ENCODE data around the gene PAPPA.

Gene PAPPA

GRCh38 chr9:116191576-116192415, 38.2 kb downstream of the PAPPA start:
- TF ChIP-seq TAF1 (IDR thresholded peaks at IDR 0.05; ENCODE audit: low read depth, low read length) (no peak), POLR2A (IDR thresholded peaks at IDR 0.05; ENCODE audit: low read depth, low read length) (no peak), PAX5 (IDR thresholded peaks at IDR 0.05; ENCODE audit: insufficient read depth, low read length, severe bottlenecking) (no peak), SPI1 (IDR thresholded peaks at IDR 0.05; ENCODE audit: low read depth, low read length) (no peak), POLR2AphosphoS5 (IDR thresholded peaks at IDR 0.05; ENCODE audit: low read depth, low read length) (no peak), POU2F2 (IDR thresholded peaks at IDR 0.05; ENCODE audit: low read depth, low read length) (no peak)
- FAIRE-seq (no peak), DNase-seq (ENCODE audit: insufficient read length, low spot score) (no peak)

- DNase-seq (ENCODE audit: insufficient read length, low spot score) = no peak
- no peak for TF ChIP-seq PAX5 (IDR thresholded peaks at IDR 0.05; ENCODE audit: insufficient read depth, low read length, severe bottlenecking)
- TF ChIP-seq POLR2A (IDR thresholded peaks at IDR 0.05; ENCODE audit: low read depth, low read length) = no peak
- no peak for TF ChIP-seq TAF1 (IDR thresholded peaks at IDR 0.05; ENCODE audit: low read depth, low read length)
- TF ChIP-seq POU2F2 (IDR thresholded peaks at IDR 0.05; ENCODE audit: low read depth, low read length) = no peak
- TF ChIP-seq SPI1 (IDR thresholded peaks at IDR 0.05; ENCODE audit: low read depth, low read length) = no peak
- no peak for TF ChIP-seq POLR2AphosphoS5 (IDR thresholded peaks at IDR 0.05; ENCODE audit: low read depth, low read length)
- FAIRE-seq = no peak
Observed at GRCh38 chr9:116193636-116194035, 40.0 kb downstream of the PAPPA start.

GRCh38 chr9:116196806-116197205, 43.2 kb downstream of the PAPPA start:
- TF ChIP-seq PAX5 (IDR thresholded peaks at IDR 0.05; ENCODE audit: insufficient read depth, low read length, severe bottlenecking) = no peak
- no peak for TF ChIP-seq POLR2AphosphoS5 (IDR thresholded peaks at IDR 0.05; ENCODE audit: low read depth, low read length)
- TF ChIP-seq SPI1 (IDR thresholded peaks at IDR 0.05; ENCODE audit: low read depth, low read length) = no peak
- TF ChIP-seq POU2F2 (IDR thresholded peaks at IDR 0.05; ENCODE audit: low read depth, low read length) = no peak
- TF ChIP-seq TAF1 (IDR thresholded peaks at IDR 0.05; ENCODE audit: low read depth, low read length) = no peak
- TF ChIP-seq POLR2A (IDR thresholded peaks at IDR 0.05; ENCODE audit: low read depth, low read length) = no peak
- FAIRE-seq (no peak), DNase-seq (ENCODE audit: insufficient read length, low spot score) (no peak)

GRCh38 chr9:116198344-116198743, 44.8 kb downstream of the PAPPA start:
- DNase-seq (ENCODE audit: insufficient read length, low spot score) (no peak), FAIRE-seq (no peak)
- TF ChIP-seq POLR2AphosphoS5 (IDR thresholded peaks at IDR 0.05; ENCODE audit: low read depth, low read length) (no peak), TAF1 (IDR thresholded peaks at IDR 0.05; ENCODE audit: low read depth, low read length) (no peak), POU2F2 (IDR thresholded peaks at IDR 0.05; ENCODE audit: low read depth, low read length) (no peak), SPI1 (IDR thresholded peaks at IDR 0.05; ENCODE audit: low read depth, low read length) (no peak), PAX5 (IDR thresholded peaks at IDR 0.05; ENCODE audit: insufficient read depth, low read length, severe bottlenecking) (no peak), POLR2A (IDR thresholded peaks at IDR 0.05; ENCODE audit: low read depth, low read length) (no peak)

GRCh38 chr9:116202219-116202912, 48.8 kb downstream of the PAPPA start:
- no peak for TF ChIP-seq TAF1 (IDR thresholded peaks at IDR 0.05; ENCODE audit: low read depth, low read length)
- no peak for TF ChIP-seq SPI1 (IDR thresholded peaks at IDR 0.05; ENCODE audit: low read depth, low read length)
- no peak for TF ChIP-seq PAX5 (IDR thresholded peaks at IDR 0.05; ENCODE audit: insufficient read depth, low read length, severe bottlenecking)
- no peak for TF ChIP-seq POLR2AphosphoS5 (IDR thresholded peaks at IDR 0.05; ENCODE audit: low read depth, low read length)
- no peak for TF ChIP-seq POU2F2 (IDR thresholded peaks at IDR 0.05; ENCODE audit: low read depth, low read length)
- TF ChIP-seq POLR2A (IDR thresholded peaks at IDR 0.05; ENCODE audit: low read depth, low read length) = no peak
- no peak for DNase-seq (ENCODE audit: insufficient read length, low spot score)
- no peak for FAIRE-seq

GRCh38 chr9:116204252-116204882, 50.8 kb downstream of the PAPPA start:
- TF ChIP-seq PAX5 (IDR thresholded peaks at IDR 0.05; ENCODE audit: insufficient read depth, low read length, severe bottlenecking) = no peak
- no peak for TF ChIP-seq TAF1 (IDR thresholded peaks at IDR 0.05; ENCODE audit: low read depth, low read length)
- no peak for TF ChIP-seq SPI1 (IDR thresholded peaks at IDR 0.05; ENCODE audit: low read depth, low read length)
- TF ChIP-seq POLR2AphosphoS5 (IDR thresholded peaks at IDR 0.05; ENCODE audit: low read depth, low read length) = no peak
- TF ChIP-seq POU2F2 (IDR thresholded peaks at IDR 0.05; ENCODE audit: low read depth, low read length) = no peak
- no peak for TF ChIP-seq POLR2A (IDR thresholded peaks at IDR 0.05; ENCODE audit: low read depth, low read length)
- DNase-seq (ENCODE audit: insufficient read length, low spot score) = no peak

GRCh38 chr9:116207371-116208111, 54.0 kb downstream of the PAPPA start:
- DNase-seq (ENCODE audit: insufficient read length, low spot score) = no peak
- FAIRE-seq = no peak
- TF ChIP-seq POU2F2 (IDR thresholded peaks at IDR 0.05; ENCODE audit: low read depth, low read length) = no peak

More at GRCh38 chr9:116204252-116204882, 50.8 kb downstream of the PAPPA start:
- FAIRE-seq = no peak

- DNase-seq (ENCODE audit: insufficient read length, low spot score) (no peak), FAIRE-seq (no peak)
- TF ChIP-seq SPI1 (IDR thresholded peaks at IDR 0.05; ENCODE audit: low read depth, low read length) (no peak), TAF1 (IDR thresholded peaks at IDR 0.05; ENCODE audit: low read depth, low read length) (no peak), POLR2AphosphoS5 (IDR thresholded peaks at IDR 0.05; ENCODE audit: low read depth, low read length) (no peak), POU2F2 (IDR thresholded peaks at IDR 0.05; ENCODE audit: low read depth, low read length) (no peak), PAX5 (IDR thresholded peaks at IDR 0.05; ENCODE audit: insufficient read depth, low read length, severe bottlenecking) (no peak), POLR2A (IDR thresholded peaks at IDR 0.05; ENCODE audit: low read depth, low read length) (no peak)
Observed at GRCh38 chr9:116208417-116209232, 55.0 kb downstream of the PAPPA start.
